GM10266 (cell line): Measurements from ENCODE around the gene STKLD1.
"Not testable (repeated sequence)": the region's sequence is repeated elsewhere in the genome, so short reads cannot be mapped to it uniquely, and the experiment has no call there.

Experiments
- DNase-seq: peaks from one replicate; pipeline ENCODE4 v3.0.0; 2012; ENCODE audit errors: extremely low spot score
- CTCF ChIP-seq: IDR thresholded peaks from 2 replicates; pipeline ENCODE4 v1.5.1; 2012; ENCODE audit warnings: mild to moderate bottlenecking, low read depth; ENCODE audit not compliant: control insufficient read depth, insufficient read depth; ENCODE audit errors: missing control alignments

The STKLD1 gene

GRCh38 chr9:133389025-133389557 lies 12.9 kb downstream of the STKLD1 start:
- no peak for DNase-seq
- TF ChIP-seq CTCF: no peak

GRCh38 chr9:133389562-133389961 lies 13.4 kb downstream of the STKLD1 start:
- no peak for DNase-seq
- no peak for TF ChIP-seq CTCF

GRCh38 chr9:133390713-133391112 lies 14.5 kb downstream of the STKLD1 start:
- no peak for DNase-seq
- TF ChIP-seq CTCF: no peak

- not testable (repeated sequence) for DNase-seq
Observed at GRCh38 chr9:133391449-133391848, 15.3 kb downstream of the STKLD1 start.

GRCh38 chr9:133392308-133392707 lies 16.1 kb downstream of the STKLD1 start:
- not testable (repeated sequence) for DNase-seq

DNA sequence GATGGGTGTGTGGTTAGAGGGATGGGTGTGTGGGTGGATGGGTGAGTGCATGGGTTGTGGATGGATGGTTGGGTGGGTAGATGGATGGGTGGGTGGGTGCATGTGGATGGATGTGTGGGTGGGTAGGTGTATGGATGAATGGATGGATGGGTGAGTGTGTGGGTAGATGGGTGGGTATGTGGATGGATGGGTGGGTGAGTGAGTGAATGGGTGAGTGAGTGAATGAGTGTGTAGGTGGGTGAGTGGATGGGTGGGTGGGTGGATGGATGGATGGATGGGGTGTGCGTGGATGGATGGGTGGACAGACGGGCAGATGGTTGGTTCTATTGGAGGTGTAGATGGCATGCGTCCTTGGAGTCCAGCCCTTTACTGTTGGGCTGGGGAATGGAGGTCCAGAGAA lies 17.2 kb downstream of the STKLD1 start:
- TF ChIP-seq CTCF: no peak
- no peak for DNase-seq

- TF ChIP-seq CTCF: no peak
- no peak for DNase-seq
Observed at GRCh38 chr9:133394687-133395271, 18.6 kb downstream of the STKLD1 start.

GRCh38 chr9:133396952-133397351 lies 20.8 kb downstream of the STKLD1 start:
- DNase-seq: no peak
- TF ChIP-seq CTCF: peak; percentile 37
